GM12892 (cell line): ENCODE measurements around the gene ZNF521.
"Not testable (repeated sequence)": the region's sequence is repeated elsewhere in the genome, so short reads cannot be mapped to it uniquely, and the experiment has no call there.

ENCODE experiments used
- DNase-seq: peaks from one replicate; pipeline ENCODE4 v3.0.0; 2011; ENCODE audit not compliant: insufficient read length
- FAIRE-seq: peaks from 2 replicates; lab custom pipeline; 2011; peaks lifted over from hg19 to GRCh38; lab: Jason Lieb, UNC
- POLR2A ChIP-seq: IDR thresholded peaks from 2 replicates; pipeline ENCODE4 v1.6.1; 2011; ENCODE audit warnings: low read depth, low read length, control low read depth
- POLR2AphosphoS5 ChIP-seq: IDR thresholded peaks from 2 replicates; pipeline ENCODE4 v1.6.1; 2011; ENCODE audit warnings: low read depth, low read length, control low read depth
- TAF1 ChIP-seq: IDR thresholded peaks from 2 replicates; pipeline ENCODE4 v1.6.1; 2011; ENCODE audit warnings: low read depth, mild to moderate bottlenecking, control low read depth, low read length, borderline replicate concordance

The ZNF521 gene

GRCh38 chr18:25281556-25281955, 70.4 kb downstream of the ZNF521 start:
- FAIRE-seq = no peak
- TF ChIP-seq POLR2AphosphoS5 = no peak
- TF ChIP-seq POLR2A = no peak
- TF ChIP-seq TAF1 = no peak
- no peak for DNase-seq

GRCh38 chr18:25279961-25280360, 72.0 kb downstream of the ZNF521 start:
- no peak for FAIRE-seq
- TF ChIP-seq POLR2A = no peak
- DNase-seq = no peak

GRCh38 chr18:25279556-25279955, 72.4 kb downstream of the ZNF521 start:
- TF ChIP-seq POLR2A (no peak), POLR2AphosphoS5 (no peak), TAF1 (no peak)
- DNase-seq (no peak), FAIRE-seq (no peak)

- DNase-seq (no peak), FAIRE-seq (no peak)
- TF ChIP-seq TAF1 (no peak), POLR2AphosphoS5 (no peak), POLR2A (no peak)
Measured at GRCh38 chr18:25279133-25279532, 72.8 kb downstream of the ZNF521 start.

- DNase-seq (no peak), FAIRE-seq (no peak)
- no peak for TF ChIP-seq POLR2A
- TF ChIP-seq TAF1 = no peak
- no peak for TF ChIP-seq POLR2AphosphoS5
Measured at GRCh38 chr18:25278394-25278793, 73.6 kb downstream of the ZNF521 start.

GRCh38 chr18:25275412-25276001, 76.5 kb downstream of the ZNF521 start:
- no peak for FAIRE-seq

GRCh38 chr18:25274926-25275325, 77.0 kb downstream of the ZNF521 start:
- TF ChIP-seq POLR2AphosphoS5 (no peak), POLR2A (no peak), TAF1 (no peak)
- FAIRE-seq = no peak
- no peak for DNase-seq

More at GRCh38 chr18:25275412-25276001, 76.5 kb downstream of the ZNF521 start:
- DNase-seq = no peak
- TF ChIP-seq TAF1 (no peak), POLR2AphosphoS5 (no peak), POLR2A (no peak)

- not testable (repeated sequence) for FAIRE-seq, DNase-seq
Measured at GRCh38 chr18:25266931-25267527, 84.9 kb downstream of the ZNF521 start.

- TF ChIP-seq POLR2AphosphoS5 (no peak), TAF1 (no peak), POLR2A (no peak)
- no peak for FAIRE-seq
Measured at GRCh38 chr18:25262920-25263319, 89.0 kb downstream of the ZNF521 start.

GRCh38 chr18:25261768-25262167, 90.2 kb downstream of the ZNF521 start:
- FAIRE-seq (no peak), DNase-seq (no peak)
- TF ChIP-seq TAF1 (no peak), POLR2A (no peak), POLR2AphosphoS5 (no peak)

More at GRCh38 chr18:25262920-25263319, 89.0 kb downstream of the ZNF521 start:
- no peak for DNase-seq

GRCh38 chr18:25256439-25256838, 95.5 kb downstream of the ZNF521 start:
- no peak for TF ChIP-seq POLR2AphosphoS5
- no peak for TF ChIP-seq TAF1
- no peak for TF ChIP-seq POLR2A
- FAIRE-seq (no peak), DNase-seq (no peak)

- FAIRE-seq (no peak), DNase-seq (no peak)
- TF ChIP-seq POLR2A = no peak
Measured at GRCh38 chr18:25253779-25254178, 98.2 kb downstream of the ZNF521 start.

- DNase-seq = no peak
- no peak for FAIRE-seq
- no peak for TF ChIP-seq POLR2AphosphoS5
- TF ChIP-seq TAF1 = no peak
- no peak for TF ChIP-seq POLR2A
Measured at GRCh38 chr18:25253136-25253535, 98.8 kb downstream of the ZNF521 start.

GRCh38 chr18:25251068-25251467, 100.9 kb downstream of the ZNF521 start:
- DNase-seq = no peak
- TF ChIP-seq TAF1 = no peak
- TF ChIP-seq POLR2A = no peak
- no peak for TF ChIP-seq POLR2AphosphoS5
- FAIRE-seq = no peak
